SK-N-SH treated with all-trans-retinoic acid at 6 μM for 48 hours (cell line): ENCODE results near the gene TXNDC5.

Experiments
- PATZ1 ChIP-seq: fragments of 250-450 bp; sonication (Bioruptor Pico); IDR thresholded peaks from 2 replicates; pipeline ENCODE4 v1.8.0; 2020; ENCODE audit warnings: mild to moderate bottlenecking, moderate library complexity, borderline replicate concordance
- RARB ChIP-seq: fragments of 250-450 bp; sonication (Bioruptor Pico); IDR thresholded peaks from 2 replicates; pipeline ENCODE4 v1.8.0; 2021; ENCODE audit warnings: mild to moderate bottlenecking, moderate library complexity

DNA sequence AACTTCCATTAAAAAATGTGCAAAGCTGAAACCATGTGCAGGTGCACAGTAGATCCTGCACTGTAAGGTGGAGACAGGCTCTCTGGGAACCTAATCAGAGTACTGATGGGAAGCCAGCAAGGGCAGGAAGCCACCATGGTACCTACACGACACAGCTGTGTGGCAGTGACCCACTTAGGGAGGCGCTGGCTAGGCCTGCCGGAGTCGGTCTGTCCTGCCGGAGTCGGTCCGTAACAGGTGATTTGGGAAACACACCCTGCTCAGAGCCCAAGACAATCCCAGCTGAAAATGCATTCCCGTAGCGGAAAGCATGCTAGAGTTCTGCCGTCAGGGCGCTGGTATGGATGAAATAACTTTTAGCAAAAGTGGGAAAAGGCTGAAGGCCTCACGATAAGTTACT, 17.2 kb downstream of the TXNDC5 start:
- TF ChIP-seq RARB (no peak), PATZ1 (CRISPR knock-in tag) (no peak)
